ENCODE data around the gene PRKCB.
"Not testable (repeated sequence)": the region's sequence is repeated elsewhere in the genome, so short reads cannot be mapped to it uniquely, and the experiment has no call there.

Gene PRKCB

GRCh38 chr16:24010440-24011089 is 174.8 kb downstream of the PRKCB start:
- DNase-seq = peak; percentile 73

GRCh38 chr16:24011237-24011636 is 175.5 kb downstream of the PRKCB start:
- no peak for DNase-seq

- DNase-seq = no peak
Observed at GRCh38 chr16:24013054-24013636, 177.4 kb downstream of the PRKCB start.

GRCh38 chr16:24013864-24014645 is 178.3 kb downstream of the PRKCB start:
- peak; percentile 28 for DNase-seq

GRCh38 chr16:24014955-24015354 is 179.2 kb downstream of the PRKCB start:
- not testable (repeated sequence) for DNase-seq

GRCh38 chr16:24015923-24016322 is 180.1 kb downstream of the PRKCB start:
- no peak for DNase-seq

GRCh38 chr16:24018485-24018884 is 182.7 kb downstream of the PRKCB start:
- DNase-seq = no peak

- no peak for DNase-seq
Observed at GRCh38 chr16:24022797-24023196, 187.0 kb downstream of the PRKCB start.

- DNase-seq = no peak
Observed at GRCh38 chr16:24023621-24024020, 187.8 kb downstream of the PRKCB start.

GRCh38 chr16:24024971-24025370 is 189.2 kb downstream of the PRKCB start:
- DNase-seq = no peak

GRCh38 chr16:24027466-24027865 is 191.7 kb downstream of the PRKCB start:
- DNase-seq = no peak

GRCh38 chr16:24029841-24030240 is 194.1 kb downstream of the PRKCB start:
- not testable (repeated sequence) for DNase-seq

GRCh38 chr16:24035127-24035842 is 199.5 kb downstream of the PRKCB start:
- DNase-seq = peak; percentile 38

GRCh38 chr16:24036038-24036543 is 200.3 kb downstream of the PRKCB start:
- DNase-seq = no peak

GRCh38 chr16:24036614-24037013 is 200.8 kb downstream of the PRKCB start:
- DNase-seq = peak; percentile 13

- DNase-seq = no peak
Observed at GRCh38 chr16:24037335-24037734, 201.6 kb downstream of the PRKCB start.

- DNase-seq = peak; percentile 72
Observed at GRCh38 chr16:24041834-24042631, 206.2 kb downstream of the PRKCB start.

- no peak for DNase-seq
Observed at GRCh38 chr16:24044467-24044866, 208.7 kb downstream of the PRKCB start.

GRCh38 chr16:24045641-24046040 is 209.9 kb downstream of the PRKCB start:
- no peak for DNase-seq

GRCh38 chr16:24046442-24046841 is 210.7 kb downstream of the PRKCB start:
- no peak for DNase-seq

GRCh38 chr16:24049113-24049512 is 213.3 kb downstream of the PRKCB start:
- no peak for DNase-seq

GRCh38 chr16:24051125-24051524 is 215.3 kb downstream of the PRKCB start:
- DNase-seq = no peak
